ENCODE results near the gene AK9. TPM values are rescaled to one million over a fixed set of nuclear protein-coding genes. Genes with fewer than 3 reads are reported as not detected.

Gene AK9
- total and polyA plus RNA-seq, 9 of the 15 experiments (the other 6 are each of a cell fraction or from before 2014, with no cell fraction given) = 0.59 to 1.9 (median 1.2) TPM

DNA sequence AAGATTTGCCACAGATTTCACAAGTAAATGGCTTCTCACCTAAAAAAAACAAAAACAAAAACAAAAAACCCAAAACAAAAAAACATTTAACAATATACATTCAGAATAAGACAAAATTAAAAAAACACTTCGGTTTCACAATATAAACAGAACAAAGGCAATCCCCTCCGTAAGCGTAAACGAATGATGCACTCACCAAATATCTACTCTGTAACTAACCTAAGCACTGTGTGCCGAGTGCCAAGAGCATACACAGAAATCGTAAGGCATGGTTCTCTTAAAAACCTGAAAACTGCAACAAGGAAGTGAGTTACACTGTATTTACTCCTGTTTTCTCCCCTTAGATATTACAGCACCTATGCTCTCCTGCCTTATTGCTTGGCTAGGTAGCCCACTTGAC is 223.3 kb downstream of the AK9 start:
- Histone ChIP-seq H3K9ac (ENCODE audit: insufficient read depth in 1 of 2, low read depth in 2 of 2, low read length in 2 of 2) (no peak overlapping the region), H3K27ac (ENCODE audit: extremely low read depth, low read depth, low read length) (no peak overlapping the region), H3K4me2 (ENCODE audit: insufficient read depth, low read length) (no peak overlapping the region), H3K36me3 (ENCODE audit: control insufficient read depth, insufficient read depth, low read length) (peaks cover 97% of the 10 kb centered on the region), H3K4me3 (no peak overlapping the region), H3K4me1 (replicated peaks in 1 of 2; ENCODE audit: control insufficient read depth in 2 of 2, insufficient read depth in 2 of 2, low read length in 2 of 2) (no peaks in the 10 kb centered on the region), H3K9me1 (ENCODE audit: control insufficient read depth, insufficient read depth, low read length) (no peaks in the 10 kb centered on the region), H2AFZ (ENCODE audit: low read depth, low read length) (no peak overlapping the region), H4K20me1 (replicated peaks; ENCODE audit: control insufficient read depth, insufficient read depth, low read length) (no peaks in the 10 kb centered on the region), H3K27me3 (ENCODE audit: control insufficient read depth in 2 of 2, insufficient read depth in 2 of 2, low read length in 2 of 2) (no peaks in the 10 kb centered on the region), H3K79me2 (ENCODE audit: control insufficient read depth, insufficient read depth, low read length) (0 out of 3 replicates have a peak, but pooled peaks cover 5% of the 10 kb centered on the region), H3K9me3 (replicated peaks; ENCODE audit: control insufficient read depth, insufficient read depth, low read depth, low read length) (no peaks in the 10 kb centered on the region)
- 87% methylated on average over 6 of the region's 6 CpGs for WGBS (ENCODE audit: insufficient coverage, low coverage, missing lambda C conversion rate)
- no peak for DNase-seq (ENCODE audit: extremely low read depth in 1 of 4, low spot score in 3 of 4)
- ChIA-PET CTCF (ENCODE audit: low intra/inter-chr PET ratio) (no interaction called here), POLR2A (no interaction called here)
- intact Hi-C loops (cut with micrococcal nuclease) = no loop called here
- FAIRE-seq = no peak
- ATAC-seq = no peak
- no TSS peak for BruUV-seq (replicated peaks)
- in situ Hi-C loops (cut with MboI) = no loop called here
- no peak for TF ChIP-seq ZNF695 (CRISPR knock-in tag; IDR thresholded peaks at IDR 0.05)

- intact Hi-C loops (cut with micrococcal nuclease) = no loop called here
Measured at GRCh38 chr6:109466212-109466923, 224.6 kb downstream of the AK9 start.

More at GRCh38 chr6:109466212-109466923, 224.6 kb downstream of the AK9 start:
- Histone ChIP-seq H3K9ac (ENCODE audit: insufficient read depth in 1 of 2, low read depth in 2 of 2, low read length in 2 of 2) (no peak overlapping the region; a peak in 1 of 4 replicates), H2AFZ (ENCODE audit: low read depth, low read length) (no peak overlapping the region), H3K27me3 (ENCODE audit: control insufficient read depth in 2 of 2, insufficient read depth in 2 of 2, low read length in 2 of 2) (no peaks in the 10 kb centered on the region), H3K36me3 (ENCODE audit: control insufficient read depth, insufficient read depth, low read length) (peaks cover 95% of the 10 kb centered on the region), H3K27ac (ENCODE audit: extremely low read depth, low read depth, low read length) (no peak overlapping the region), H3K9me1 (ENCODE audit: control insufficient read depth, insufficient read depth, low read length) (no peaks in the 10 kb centered on the region), H3K4me3 (no peak overlapping the region), H3K9me3 (replicated peaks; ENCODE audit: control insufficient read depth, insufficient read depth, low read depth, low read length) (no peaks in the 10 kb centered on the region), H3K4me2 (ENCODE audit: insufficient read depth, low read length) (no peak overlapping the region), H4K20me1 (replicated peaks; ENCODE audit: control insufficient read depth, insufficient read depth, low read length) (no peaks in the 10 kb centered on the region), H3K79me2 (ENCODE audit: control insufficient read depth, insufficient read depth, low read length) (peaks cover 5% of the 10 kb centered on the region; the same call in 1 of the 3 replicates), H3K4me1 (replicated peaks in 1 of 2; ENCODE audit: control insufficient read depth in 2 of 2, insufficient read depth in 2 of 2, low read length in 2 of 2) (no peaks in the 10 kb centered on the region)
- no peak for FAIRE-seq
- no peak for TF ChIP-seq BMI1 (IDR thresholded peaks at IDR 0.05; ENCODE audit: low read length)
- TF ChIP-seq TAL1 (IDR thresholded peaks at IDR 0.05) = no peak
- TF ChIP-seq TFAM (CRISPR knock-in tag; conservative IDR thresholded peaks at IDR 0.05) = no peak
- no peak for TF ChIP-seq POLR2H (tag; IDR thresholded peaks at IDR 0.05; ENCODE audit: low read depth)
- TF ChIP-seq FOXP4 (CRISPR knock-in tag; IDR thresholded peaks at IDR 0.05; ENCODE audit: borderline replicate concordance) = no peak
- DNase-seq (ENCODE audit: extremely low read depth in 1 of 4, low spot score in 3 of 4) = no peak
- ChIA-PET CTCF (ENCODE audit: low intra/inter-chr PET ratio) (no interaction called here), POLR2A (interaction anchor here (2.0 kb wide), 1 partner anchor 10 kb away, joined by 4 read pairs; the partner anchor contains the start of gene MICAL1)
- WGBS (ENCODE audit: insufficient coverage, low coverage, missing lambda C conversion rate) = 94% methylated on average over 7 of the region's 7 CpGs
- in situ Hi-C loops (cut with MboI) = no loop called here
- no peak for ATAC-seq
- no TSS peak for BruUV-seq (replicated peaks)

Data from K562 (cell line).